Naive thymus-derived CD8-positive, alpha-beta T cell (primary cell): Measurements from ENCODE around the gene MVB12B. TPM values are rescaled to one million over a fixed set of nuclear protein-coding genes. Genes with fewer than 3 reads are reported as not detected.

ENCODE experiments used
- ATAC-seq, 2 donors: fragments of 150-1000 bp; cut with Tn5 transposase in 1 of 2; sonication (Bioruptor Pico), chemical (Tn5 transposase) in 1 of 2; 1 replicate in 1 of 2; 2 replicates in 1 of 2; pipeline ENCODE4 v1.10.0; 2021; ENCODE audit warnings: mild to moderate bottlenecking in 2 of 2, moderate library complexity in 2 of 2
- POLR2A ChIA-PET: fragments of 350-600 bp; sonication (Branson Sonifier 250); formaldehyde crosslinking; loops from one replicate; lab custom pipeline; 2021; ENCODE audit warnings: antibody characterized with exemption; lab: Charles Lee
- DNase-seq, 10 donors: peaks; one replicate each; pipeline versions ENCODE4 v3.0.0 to v3.0.0-alpha.2; 2020 to 2022
- H3K27ac Mint-ChIP-seq, 10 donors: one replicate each; pipeline ENCODE4 v1.8.0; 2020 to 2022; ENCODE audit warnings: mild to moderate bottlenecking in 10 of 10, mixed read lengths in 10 of 10, moderate library complexity in 4 of 10, inconsistent platforms in 1 of 10
- H3K27me3 Mint-ChIP-seq, 5 donors: one replicate each; pipeline ENCODE4 v1.8.0; 2021 to 2022; ENCODE audit warnings: mixed read lengths in 5 of 5
- H3K36me3 Mint-ChIP-seq, 3 donors: one replicate each; pipeline ENCODE4 v1.8.0; 2020 to 2022; ENCODE audit warnings: mixed read lengths in 3 of 3, mild to moderate bottlenecking in 2 of 3, inconsistent platforms in 1 of 3
- H3K4me1 Mint-ChIP-seq, 4 donors: one replicate each; pipeline ENCODE4 v1.8.0; 2021 to 2022; ENCODE audit warnings: mixed read lengths in 4 of 4
- H3K4me3 Mint-ChIP-seq, 10 donors: one replicate each; pipeline ENCODE4 v1.8.0; 2020 to 2022; ENCODE audit warnings: mild to moderate bottlenecking in 10 of 10, mixed read lengths in 10 of 10, moderate library complexity in 6 of 10, inconsistent platforms in 1 of 10
- H3K9me3 Mint-ChIP-seq, 9 donors: one replicate each; pipeline ENCODE4 v1.8.0; 2020 to 2022; ENCODE audit warnings: mixed read lengths in 9 of 9, mild to moderate bottlenecking in 3 of 9, inconsistent platforms in 1 of 9, moderate library complexity in 1 of 9
- polyA plus RNA-seq, 3 donors: library from polyadenylated mRNA; unstranded; fragments of 300-500 nt; fragmentation: Illumina TruSeq; gene quantifications; one replicate each; pipeline ENCODE4 v1.2.3, GENCODE V29; 2021
- total RNA-seq, 8 experiments: library from RNA in 2 of 8; stranded (reverse) in 2 of 8; gene quantifications; one replicate each; pipeline ENCODE4 v1.2.3 and lab custom pipeline; 2021 to 2026

The MVB12B gene
- total and polyA plus RNA-seq, 5 experiments from 2014 or later: 7.2 to 28.6 (median 12.5) TPM

GRCh38 chr9:126397056-126397455 lies 70.4 kb downstream of the MVB12B start:
- peak overlapping the region; percentile 46 to 84 (median 69) for H3K4me3 Mint-ChIP-seq
- no peaks in the 10 kb centered on the region for H3K9me3 Mint-ChIP-seq
- peak; percentile 92 to 94 for ATAC-seq
- POLR2A ChIA-PET: interaction anchor here (0.6 to 4.1 kb wide), 9 partner anchors 10 to 105 kb away, joined by 3 to 31 read pairs (median 3); partner anchors contain the start of gene MVB12B
- H3K36me3 Mint-ChIP-seq: peaks cover 0 to 43% (median 4%) of the 10 kb centered on the region in 3 donors
- peak overlapping the region; percentile 83 to 98 (median 96) for H3K27ac Mint-ChIP-seq
- H3K27me3 Mint-ChIP-seq: no peaks in the 10 kb centered on the region
- H3K4me1 Mint-ChIP-seq: peaks cover 28 to 61% (median 48%) of the 10 kb centered on the region in 4 donors
- peak; percentile 56 to 94 (median 84) for DNase-seq

GRCh38 chr9:126398403-126399058 lies 71.9 kb downstream of the MVB12B start:
- ATAC-seq (peak in 1 of 2 donors; percentile 22), DNase-seq (peak; percentile 54 to 82 (median 70))
- H3K27me3 Mint-ChIP-seq: no peaks in the 10 kb centered on the region
- POLR2A ChIA-PET: interaction anchor here (0.9 to 4.1 kb wide), 10 partner anchors 11 to 92 kb away, joined by 3 to 17 read pairs (median 6); partner anchors contain the start of gene MVB12B
- peak overlapping the region; percentile 76 to 98 (median 95) for H3K27ac Mint-ChIP-seq
- H3K4me3 Mint-ChIP-seq: peak overlapping the region; percentile 54 to 82 (median 72)
- no peaks in the 10 kb centered on the region for H3K9me3 Mint-ChIP-seq
- peaks cover 31 to 71% (median 58%) of the 10 kb centered on the region in 4 donors for H3K4me1 Mint-ChIP-seq
- H3K36me3 Mint-ChIP-seq: peaks cover 0 to 33% (median 0%) of the 10 kb centered on the region in 3 donors

GRCh38 chr9:126399251-126399650 lies 72.6 kb downstream of the MVB12B start:
- no peaks in the 10 kb centered on the region for H3K9me3 Mint-ChIP-seq
- POLR2A ChIA-PET: interaction anchor here (0.9 to 4.1 kb wide), 8 partner anchors 10 to 83 kb away, joined by 4 to 17 read pairs (median 8); partner anchors contain the start of gene MVB12B
- H3K36me3 Mint-ChIP-seq: peaks cover 0 to 27% (median 0%) of the 10 kb centered on the region in 3 donors
- peaks cover 31 to 72% (median 60%) of the 10 kb centered on the region in 4 donors for H3K4me1 Mint-ChIP-seq
- peak overlapping the region in 5 of 10 donors; percentile 20 to 96 (median 68) for H3K27ac Mint-ChIP-seq
- no peaks in the 10 kb centered on the region for H3K27me3 Mint-ChIP-seq
- no peak for ATAC-seq
- no peak for DNase-seq
- no peak overlapping the region for H3K4me3 Mint-ChIP-seq

GRCh38 chr9:126399789-126400188 lies 73.2 kb downstream of the MVB12B start:
- H3K4me3 Mint-ChIP-seq: no peak overlapping the region
- H3K27me3 Mint-ChIP-seq: no peaks in the 10 kb centered on the region
- H3K36me3 Mint-ChIP-seq: peaks cover 0 to 26% (median 0%) of the 10 kb centered on the region in 3 donors
- POLR2A ChIA-PET: interaction anchor here (2.3 to 4.1 kb wide), 4 partner anchors 11 to 82 kb away, joined by 10 to 17 read pairs (median 12); partner anchors contain the start of gene MVB12B
- no peak for ATAC-seq
- DNase-seq: no peak
- H3K4me1 Mint-ChIP-seq: peaks cover 31 to 71% (median 57%) of the 10 kb centered on the region in 4 donors
- no peaks in the 10 kb centered on the region for H3K9me3 Mint-ChIP-seq
- H3K27ac Mint-ChIP-seq: peak overlapping the region in 3 of 10 donors; percentile 48 to 69 (median 53)

GRCh38 chr9:126400571-126400970 lies 73.9 kb downstream of the MVB12B start:
- POLR2A ChIA-PET: interaction anchor here (0.7 to 2.6 kb wide), 3 partner anchors 10 to 92 kb away, joined by 3 to 17 read pairs (median 12); partner anchors contain the start of gene MVB12B
- no peak for DNase-seq
- Mint-ChIP-seq H3K9me3 (no peaks in the 10 kb centered on the region), H3K4me3 (no peak overlapping the region), H3K4me1 (peaks cover 26 to 64% (median 49%) of the 10 kb centered on the region in 4 donors), H3K27ac (peak overlapping the region in 1 of 10 donors; percentile 34), H3K36me3 (peaks cover 0 to 22% (median 0%) of the 10 kb centered on the region in 3 donors), H3K27me3 (no peaks in the 10 kb centered on the region)
- ATAC-seq: no peak

GRCh38 chr9:126401107-126401506 lies 74.5 kb downstream of the MVB12B start:
- DNase-seq (no peak), ATAC-seq (no peak)
- POLR2A ChIA-PET: interaction anchor here (0.7 kb wide), 1 partner anchor 92 kb away, joined by 3 read pairs; no protein-coding TSS in a partner anchor
- Mint-ChIP-seq H3K9me3 (no peaks in the 10 kb centered on the region), H3K4me3 (peak overlapping the region in 1 of 10 donors; percentile 45), H3K4me1 (peaks cover 25 to 59% (median 44%) of the 10 kb centered on the region in 4 donors), H3K27ac (peak overlapping the region in 6 of 10 donors; percentile 18 to 64 (median 41)), H3K27me3 (no peaks in the 10 kb centered on the region), H3K36me3 (peaks cover 0 to 22% (median 0%) of the 10 kb centered on the region in 3 donors)

GRCh38 chr9:126401581-126401980 lies 75.0 kb downstream of the MVB12B start:
- Mint-ChIP-seq H3K4me1 (peaks cover 21 to 54% (median 39%) of the 10 kb centered on the region in 4 donors), H3K27me3 (no peaks in the 10 kb centered on the region), H3K4me3 (no peak overlapping the region), H3K27ac (peak overlapping the region in 6 of 10 donors; percentile 20 to 64 (median 44)), H3K36me3 (peaks cover 0 to 19% (median 0%) of the 10 kb centered on the region in 3 donors), H3K9me3 (no peaks in the 10 kb centered on the region)
- ATAC-seq (no peak), DNase-seq (no peak)
- POLR2A ChIA-PET: no interaction called here

GRCh38 chr9:126403397-126403796 lies 76.8 kb downstream of the MVB12B start:
- peak overlapping the region in 5 of 10 donors; percentile 1 to 70 (median 32) for H3K4me3 Mint-ChIP-seq
- peaks cover 13 to 40% (median 26%) of the 10 kb centered on the region in 4 donors for H3K4me1 Mint-ChIP-seq
- H3K36me3 Mint-ChIP-seq: peaks cover 0 to 19% (median 0%) of the 10 kb centered on the region in 3 donors
- no peaks in the 10 kb centered on the region for H3K27me3 Mint-ChIP-seq
- no peaks in the 10 kb centered on the region for H3K9me3 Mint-ChIP-seq
- POLR2A ChIA-PET: interaction anchor here (1.2 kb wide), 1 partner anchor 69 kb away, joined by 3 read pairs; no protein-coding TSS in a partner anchor
- ATAC-seq: peak in 1 of 2 donors; percentile 22
- peak overlapping the region in 5 of 10 donors; percentile 34 to 78 (median 72) for H3K27ac Mint-ChIP-seq
- DNase-seq: no peak

- DNase-seq (no peak), ATAC-seq (no peak)
- Mint-ChIP-seq H3K27me3 (no peaks in the 10 kb centered on the region), H3K4me1 (peaks cover 13 to 41% (median 28%) of the 10 kb centered on the region in 4 donors), H3K4me3 (no peak overlapping the region), H3K36me3 (peaks cover 0 to 19% (median 0%) of the 10 kb centered on the region in 3 donors), H3K9me3 (no peaks in the 10 kb centered on the region), H3K27ac (peak overlapping the region in 1 of 10 donors; percentile 39)
- POLR2A ChIA-PET: interaction anchor here (0.7 to 1.2 kb wide), 3 partner anchors 42 to 77 kb away, joined by 3 to 9 read pairs (median 3); no protein-coding TSS in a partner anchor
Measured at GRCh38 chr9:126404459-126404858, 77.8 kb downstream of the MVB12B start.

- Mint-ChIP-seq H3K4me1 (peaks cover 20 to 53% (median 40%) of the 10 kb centered on the region in 4 donors), H3K27me3 (no peaks in the 10 kb centered on the region), H3K4me3 (no peak overlapping the region), H3K27ac (peak overlapping the region in 3 of 10 donors; percentile 7 to 32 (median 32)), H3K9me3 (peaks cover 0 to 2% (median 0%) of the 10 kb centered on the region in 9 donors), H3K36me3 (peaks cover 0 to 15% (median 0%) of the 10 kb centered on the region in 3 donors)
- DNase-seq: no peak
- POLR2A ChIA-PET: no interaction called here
- no peak for ATAC-seq
Measured at GRCh38 chr9:126406075-126406667, 79.5 kb downstream of the MVB12B start.

- Mint-ChIP-seq H3K4me3 (no peak overlapping the region), H3K9me3 (peaks cover 0 to 4% (median 0%) of the 10 kb centered on the region in 9 donors), H3K27me3 (no peaks in the 10 kb centered on the region), H3K36me3 (peaks cover 0 to 9% (median 0%) of the 10 kb centered on the region in 3 donors), H3K27ac (peak overlapping the region in 1 of 10 donors; percentile 64), H3K4me1 (peaks cover 26 to 55% (median 50%) of the 10 kb centered on the region in 4 donors)
- DNase-seq (no peak), ATAC-seq (no peak)
- POLR2A ChIA-PET: interaction anchor here (1.1 kb wide), 1 partner anchor 11 kb away, joined by 3 read pairs; no protein-coding TSS in a partner anchor
Measured at GRCh38 chr9:126407114-126407870, 80.7 kb downstream of the MVB12B start.
